H1 (cell line): Measurements from ENCODE around the gene CALY. TPM values are rescaled to one million over a fixed set of nuclear protein-coding genes. Genes with fewer than 3 reads are reported as not detected.

Experiments used
- CBX5 ChIP-seq: fragments of 300-800, 300-1000 bp; sonication (generic); IDR thresholded peaks from 2 replicates; pipeline ENCODE4 v1.7.1; 2016; ENCODE audit warnings: antibody characterized with exemption, low read length, low read depth
- CHD7 ChIP-seq: fragments of 300-600 bp; sonication (generic); IDR thresholded peaks from 2 replicates; pipeline ENCODE4 v1.7.1; 2012; ENCODE audit warnings: low read length, moderate library complexity, mild to moderate bottlenecking, inconsistent platforms; ENCODE audit not compliant: insufficient replicate concordance
- CTBP2 ChIP-seq: IDR thresholded peaks from 2 replicates; pipeline ENCODE4 v1.7.0; 2011; ENCODE audit warnings: borderline replicate concordance, mild to moderate bottlenecking, moderate library complexity, mixed read lengths, low read length; ENCODE audit not compliant: insufficient read depth, insufficient read length
- POU5F1 ChIP-seq: IDR thresholded peaks from 2 replicates; pipeline ENCODE4 v1.6.1; 2011; ENCODE audit warnings: low read depth, mild to moderate bottlenecking, low read length, moderate library complexity
- RBBP5 ChIP-seq: IDR thresholded peaks from 2 replicates; pipeline ENCODE4 v1.7.1; 2012; ENCODE audit warnings: low read depth, mild to moderate bottlenecking, inconsistent platforms, low read length, moderate library complexity, borderline replicate concordance
- RFX5 ChIP-seq: IDR thresholded peaks from 2 replicates; pipeline ENCODE4 v1.6.1; 2011; ENCODE audit warnings: low read depth, low read length, improper control_type of control experiment, borderline replicate concordance
- SIX5 ChIP-seq: IDR thresholded peaks from 2 replicates; pipeline ENCODE4 v1.6.1; 2011; ENCODE audit warnings: mild to moderate bottlenecking, low read depth, low read length
- TAF7 ChIP-seq: optimal IDR thresholded peaks from 2 replicates; pipeline ENCODE3; 2011; ENCODE audit warnings: low read depth, mild to moderate bottlenecking, inconsistent platforms, low read length, moderate library complexity, borderline replicate concordance
- polyA plus RNA-seq, 7 experiments: library from polyadenylated mRNA; depleted of rRNA in 3 of 7; stranded (reverse) in 5 of 7; unstranded in 2 of 7; fragments of >200 nt in 5 of 7; fragments of 200-250 nt in 2 of 7; gene quantifications; 1 replicate in 5 of 7; 2 replicates in 1 of 7; 4 replicates in 1 of 7; pipeline versions ENCODE4 v1.2.1 to v1.2.3, GENCODE V29; 2011 to 2013; ENCODE audit warnings: missing spikeins in 2 of 7, mixed read lengths in 2 of 7
- total RNA-seq: library from RNA; stranded (reverse); fragmentation: NEBNext Ultra II Directional; extraction: Animal tissue kit (Norgen Biotek cat#: 25700); gene quantifications from 2 replicates; pipeline ENCODE4 v1.2.1, GENCODE V29; 2021

Gene CALY
- total and polyA plus RNA-seq, 2 of the 8 experiments (the other 6 are each of a cell fraction or from before 2014, with no cell fraction given): 1.3 to 1.5 TPM

DNA sequence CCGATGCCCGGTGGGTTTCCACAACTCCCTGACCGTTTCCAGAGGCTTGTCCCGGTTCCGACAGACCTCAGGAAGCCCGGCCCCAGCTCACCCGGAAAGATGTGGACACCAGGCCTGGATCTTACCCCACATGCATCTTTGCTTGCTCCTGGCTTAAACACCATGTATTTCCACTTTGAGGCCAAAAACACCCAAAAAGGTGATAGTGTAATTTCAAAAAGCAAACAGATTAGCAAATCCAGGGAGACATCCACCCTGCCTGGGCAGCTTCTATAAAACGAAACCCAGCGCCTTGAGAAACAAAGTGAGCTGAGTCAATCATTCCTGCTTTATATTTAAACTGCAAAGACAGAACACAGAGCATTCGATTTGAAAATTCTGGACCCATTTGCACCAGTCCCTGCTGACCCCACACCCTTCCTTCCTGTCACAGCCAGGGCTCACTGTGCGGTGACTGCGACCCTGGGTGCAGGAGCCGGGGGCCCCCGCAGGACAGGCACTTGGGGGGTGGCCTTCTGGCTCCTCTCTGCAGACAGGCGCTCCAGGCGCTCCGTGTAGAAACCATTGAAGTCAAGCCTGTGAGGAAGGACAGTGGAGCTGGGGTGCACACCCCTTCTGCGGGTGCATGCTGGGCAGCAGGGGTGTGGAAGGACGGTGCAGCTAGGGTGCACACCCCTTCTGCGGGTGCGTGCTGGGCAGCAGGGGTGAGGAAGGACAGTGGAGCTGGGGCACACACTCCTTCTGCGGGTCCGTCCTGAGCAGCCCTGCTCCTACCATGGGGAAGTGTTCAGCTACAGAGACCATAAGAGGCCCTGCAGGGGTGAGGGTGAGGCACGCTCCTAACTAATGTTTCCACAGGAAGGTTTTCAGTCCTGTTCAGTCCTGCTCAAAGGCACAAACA, 57.1 kb downstream of the CALY start (continued):
- no peak for TF ChIP-seq CHD7
- no peak for TF ChIP-seq TAF7
- no peak for TF ChIP-seq RFX5
- TF ChIP-seq SIX5: no peak
- no peak for TF ChIP-seq CBX5
- TF ChIP-seq CTBP2: no peak
- no peak for TF ChIP-seq POU5F1
- TF ChIP-seq RBBP5: no peak
- TF ChIP-seq, all 59 proteins: peak for 0
